Measurements from ENCODE around the gene CHP1.
"Not testable (repeated sequence)": the region's sequence is repeated elsewhere in the genome, so short reads cannot be mapped to it uniquely, and the experiment has no call there.

DNA sequence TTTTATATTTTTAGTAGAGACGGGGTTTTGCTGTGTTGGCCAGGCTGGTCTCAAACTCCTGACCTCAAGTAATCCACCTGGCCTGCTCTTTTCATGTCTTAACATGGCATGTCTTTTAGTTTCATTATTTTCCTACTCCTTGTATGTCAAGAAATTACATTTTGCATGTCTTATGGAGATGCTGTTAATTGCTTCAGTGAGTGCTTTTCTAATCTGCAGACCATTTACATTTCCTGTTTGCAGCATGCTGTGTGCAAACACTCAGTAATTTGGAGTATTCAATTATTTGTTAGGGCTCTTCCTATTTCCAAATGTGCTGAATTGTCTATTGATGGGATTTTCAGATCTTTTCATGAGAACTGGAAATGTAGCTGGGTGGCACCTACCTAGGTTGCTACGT, 70.1 kb downstream of the CHP1 start:
- TF ChIP-seq EP300 (IDR thresholded peaks at IDR 0.05; ENCODE audit: borderline replicate concordance in 1 of 2, low read depth in 1 of 2, low read length in 1 of 2); CTCF (IDR thresholded peaks at IDR 0.05); RCOR1 (IDR thresholded peaks at IDR 0.05; ENCODE audit: low read length); FOXM1 (IDR thresholded peaks at IDR 0.05; ENCODE audit: low read depth); POLR2AphosphoS5 (IDR thresholded peaks at IDR 0.05; ENCODE audit: low read depth, low read length); SIN3A (IDR thresholded peaks at IDR 0.05; ENCODE audit: borderline replicate concordance, low read depth, low read length); SMC3 (IDR thresholded peaks at IDR 0.05; ENCODE audit: low read depth, low read length): not testable (repeated sequence)
- TF ChIP-seq, protein P1, sequence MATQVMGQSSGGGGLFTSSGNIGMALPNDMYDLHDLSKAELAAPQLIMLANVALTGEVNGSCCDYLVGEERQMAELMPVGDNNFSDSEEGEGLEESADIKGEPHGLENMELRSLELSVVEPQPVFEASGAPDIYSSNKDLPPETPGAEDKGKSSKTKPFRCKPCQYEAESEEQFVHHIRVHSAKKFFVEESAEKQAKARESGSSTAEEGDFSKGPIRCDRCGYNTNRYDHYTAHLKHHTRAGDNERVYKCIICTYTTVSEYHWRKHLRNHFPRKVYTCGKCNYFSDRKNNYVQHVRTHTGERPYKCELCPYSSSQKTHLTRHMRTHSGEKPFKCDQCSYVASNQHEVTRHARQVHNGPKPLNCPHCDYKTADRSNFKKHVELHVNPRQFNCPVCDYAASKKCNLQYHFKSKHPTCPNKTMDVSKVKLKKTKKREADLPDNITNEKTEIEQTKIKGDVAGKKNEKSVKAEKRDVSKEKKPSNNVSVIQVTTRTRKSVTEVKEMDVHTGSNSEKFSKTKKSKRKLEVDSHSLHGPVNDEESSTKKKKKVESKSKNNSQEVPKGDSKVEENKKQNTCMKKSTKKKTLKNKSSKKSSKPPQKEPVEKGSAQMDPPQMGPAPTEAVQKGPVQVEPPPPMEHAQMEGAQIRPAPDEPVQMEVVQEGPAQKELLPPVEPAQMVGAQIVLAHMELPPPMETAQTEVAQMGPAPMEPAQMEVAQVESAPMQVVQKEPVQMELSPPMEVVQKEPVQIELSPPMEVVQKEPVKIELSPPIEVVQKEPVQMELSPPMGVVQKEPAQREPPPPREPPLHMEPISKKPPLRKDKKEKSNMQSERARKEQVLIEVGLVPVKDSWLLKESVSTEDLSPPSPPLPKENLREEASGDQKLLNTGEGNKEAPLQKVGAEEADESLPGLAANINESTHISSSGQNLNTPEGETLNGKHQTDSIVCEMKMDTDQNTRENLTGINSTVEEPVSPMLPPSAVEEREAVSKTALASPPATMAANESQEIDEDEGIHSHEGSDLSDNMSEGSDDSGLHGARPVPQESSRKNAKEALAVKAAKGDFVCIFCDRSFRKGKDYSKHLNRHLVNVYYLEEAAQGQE (IDR thresholded peaks at IDR 0.05; ENCODE audit: low read depth, low read length): not testable (repeated sequence)

Measured in SK-N-SH (cell line).